Choroid plexus epithelial cell (primary cell): ENCODE results near the gene PLCB1.
"Not testable (repeated sequence)": the region's sequence is repeated elsewhere in the genome, so short reads cannot be mapped to it uniquely, and the experiment has no call there.

Experiments used
- DNase-seq: peaks from one replicate; pipeline ENCODE4 v3.0.0-alpha.2; 2010; ENCODE audit warnings: low read depth
- H3K4me3 ChIP-seq: 2 replicates; pipeline ENCODE4 v1.5.1; 2011; ENCODE audit warnings: low read depth, mild to moderate bottlenecking, control low read depth, low read length, moderate library complexity
- CTCF ChIP-seq: conservative IDR thresholded peaks from 2 replicates; pipeline ENCODE4 v1.5.1; 2011; ENCODE audit warnings: low read depth, mild to moderate bottlenecking, control low read depth, inconsistent platforms, low read length, moderate library complexity

Gene PLCB1

GRCh38 chr20:8579035-8579434 is 447.0 kb downstream of the PLCB1 start:
- no peak for DNase-seq
- H3K4me3 ChIP-seq, result no peak overlapping the region
- no peak for TF ChIP-seq CTCF

- no peak for DNase-seq
- no peak for TF ChIP-seq CTCF
- H3K4me3 ChIP-seq, result no peak overlapping the region
Measured at GRCh38 chr20:8581446-8582183, 449.5 kb downstream of the PLCB1 start.

GRCh38 chr20:8583012-8583565 is 451.0 kb downstream of the PLCB1 start:
- H3K4me3 ChIP-seq, result no peak overlapping the region
- no peak for DNase-seq
- no peak for TF ChIP-seq CTCF

GRCh38 chr20:8583566-8584043 is 451.5 kb downstream of the PLCB1 start:
- DNase-seq, result peak; percentile 55
- no peak for TF ChIP-seq CTCF
- H3K4me3 ChIP-seq, result no peak overlapping the region

- TF ChIP-seq CTCF, result no peak
- no peak for DNase-seq
- H3K4me3 ChIP-seq, result no peak overlapping the region
Measured at GRCh38 chr20:8587251-8587650, 455.2 kb downstream of the PLCB1 start.

GRCh38 chr20:8587810-8588209 is 455.7 kb downstream of the PLCB1 start:
- no peak overlapping the region for H3K4me3 ChIP-seq
- no peak for TF ChIP-seq CTCF
- no peak for DNase-seq

GRCh38 chr20:8589956-8590355 is 457.9 kb downstream of the PLCB1 start:
- H3K4me3 ChIP-seq, result no peak overlapping the region
- no peak for TF ChIP-seq CTCF
- DNase-seq, result no peak

- not testable (repeated sequence) for H3K4me3 ChIP-seq, DNase-seq
Measured at GRCh38 chr20:8600910-8601541, 469.0 kb downstream of the PLCB1 start.
